WTC11 (cell line): ENCODE data around the gene DPY19L3.

Experiments
- CTCF ChIP-seq: fragments of 200-600 bp; IDR thresholded peaks from 2 replicates; pipeline ENCODE4 v1.8.0; 2022; ENCODE audit warnings: antibody characterized with exemption
- E2F5 ChIP-seq: sonication (generic); formaldehyde crosslinking; IDR thresholded peaks from 2 replicates; pipeline ENCODE4 v1.8.1; 2022; ENCODE audit warnings: mild to moderate bottlenecking, moderate library complexity, missing genetic modification reagents
- FOXJ3 ChIP-seq: sonication (generic); formaldehyde crosslinking; IDR thresholded peaks from 2 replicates; pipeline ENCODE4 v1.9.0; 2021; ENCODE audit warnings: missing genetic modification reagents, mild to moderate bottlenecking, borderline replicate concordance
- JUN ChIP-seq: sonication (generic); formaldehyde crosslinking; IDR thresholded peaks from 2 replicates; pipeline ENCODE4 v1.8.0; 2023; ENCODE audit warnings: mild to moderate bottlenecking, missing genetic modification reagents
- SMAD4 ChIP-seq: sonication (generic); formaldehyde crosslinking; IDR thresholded peaks from 2 replicates; pipeline ENCODE4 v1.8.0; 2022; ENCODE audit warnings: mild to moderate bottlenecking, missing genetic modification reagents
- ZNF138 ChIP-seq: sonication (generic); formaldehyde crosslinking; conservative IDR thresholded peaks from 2 replicates; pipeline ENCODE4 v1.8.1; 2022; ENCODE audit warnings: mild to moderate bottlenecking, moderate library complexity, missing genetic modification reagents
- TF ChIP-seq, protein P1 (sequence below): sonication (generic); formaldehyde crosslinking; IDR thresholded peaks from 2 replicates; pipeline ENCODE4 v1.8.0; 2023; ENCODE audit warnings: mild to moderate bottlenecking, missing genetic modification reagents
- TF ChIP-seq, protein P2 (sequence below): sonication (generic); formaldehyde crosslinking; IDR thresholded peaks from 2 replicates; pipeline ENCODE4 v1.8.0; 2022; ENCODE audit warnings: mild to moderate bottlenecking, missing genetic modification reagents

GRCh38 chr19:32405431-32406160 is at the start of gene DPY19L3:
- no peak for TF ChIP-seq CTCF
- TF ChIP-seq FOXJ3 (CRISPR knock-in tag), result no peak
- TF ChIP-seq ZNF138 (CRISPR knock-in tag), result no peak
- no peak for TF ChIP-seq JUN (CRISPR knock-in tag)
- TF ChIP-seq, protein P1, sequence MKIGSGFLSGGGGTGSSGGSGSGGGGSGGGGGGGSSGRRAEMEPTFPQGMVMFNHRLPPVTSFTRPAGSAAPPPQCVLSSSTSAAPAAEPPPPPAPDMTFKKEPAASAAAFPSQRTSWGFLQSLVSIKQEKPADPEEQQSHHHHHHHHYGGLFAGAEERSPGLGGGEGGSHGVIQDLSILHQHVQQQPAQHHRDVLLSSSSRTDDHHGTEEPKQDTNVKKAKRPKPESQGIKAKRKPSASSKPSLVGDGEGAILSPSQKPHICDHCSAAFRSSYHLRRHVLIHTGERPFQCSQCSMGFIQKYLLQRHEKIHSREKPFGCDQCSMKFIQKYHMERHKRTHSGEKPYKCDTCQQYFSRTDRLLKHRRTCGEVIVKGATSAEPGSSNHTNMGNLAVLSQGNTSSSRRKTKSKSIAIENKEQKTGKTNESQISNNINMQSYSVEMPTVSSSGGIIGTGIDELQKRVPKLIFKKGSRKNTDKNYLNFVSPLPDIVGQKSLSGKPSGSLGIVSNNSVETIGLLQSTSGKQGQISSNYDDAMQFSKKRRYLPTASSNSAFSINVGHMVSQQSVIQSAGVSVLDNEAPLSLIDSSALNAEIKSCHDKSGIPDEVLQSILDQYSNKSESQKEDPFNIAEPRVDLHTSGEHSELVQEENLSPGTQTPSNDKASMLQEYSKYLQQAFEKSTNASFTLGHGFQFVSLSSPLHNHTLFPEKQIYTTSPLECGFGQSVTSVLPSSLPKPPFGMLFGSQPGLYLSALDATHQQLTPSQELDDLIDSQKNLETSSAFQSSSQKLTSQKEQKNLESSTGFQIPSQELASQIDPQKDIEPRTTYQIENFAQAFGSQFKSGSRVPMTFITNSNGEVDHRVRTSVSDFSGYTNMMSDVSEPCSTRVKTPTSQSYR (CRISPR knock-in tag), result no peak
- TF ChIP-seq SMAD4 (CRISPR knock-in tag), result peak; percentile 27; the same call in 1 of the 2 replicates
- TF ChIP-seq, protein P2, sequence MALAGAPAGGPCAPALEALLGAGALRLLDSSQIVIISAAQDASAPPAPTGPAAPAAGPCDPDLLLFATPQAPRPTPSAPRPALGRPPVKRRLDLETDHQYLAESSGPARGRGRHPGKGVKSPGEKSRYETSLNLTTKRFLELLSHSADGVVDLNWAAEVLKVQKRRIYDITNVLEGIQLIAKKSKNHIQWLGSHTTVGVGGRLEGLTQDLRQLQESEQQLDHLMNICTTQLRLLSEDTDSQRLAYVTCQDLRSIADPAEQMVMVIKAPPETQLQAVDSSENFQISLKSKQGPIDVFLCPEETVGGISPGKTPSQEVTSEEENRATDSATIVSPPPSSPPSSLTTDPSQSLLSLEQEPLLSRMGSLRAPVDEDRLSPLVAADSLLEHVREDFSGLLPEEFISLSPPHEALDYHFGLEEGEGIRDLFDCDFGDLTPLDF (CRISPR knock-in tag), result no peak
- TF ChIP-seq E2F5 (CRISPR knock-in tag), result peak; percentile 84
